Glomerular visceral epithelial cell (primary cell): ENCODE results near the gene NAPSA.

Experiments
- DNase-seq: peaks from one replicate; pipeline ENCODE4 v3.0.0-alpha.2; 2016; ENCODE audit errors: extremely low spot score

The NAPSA gene

GRCh38 chr19:50384685-50385535 lies 19.5 kb upstream of the NAPSA start:
- DNase-seq, result peak; percentile 51

- DNase-seq, result peak; percentile 99
Observed at GRCh38 chr19:50383852-50384684, 18.6 kb upstream of the NAPSA start, which contains the start of gene POLD1. TSS of gene POLD1 (plus strand) at chr19:50384347. CDS start at chr19:50398852, 14,505 bp downstream.

- DNase-seq, result no peak
Observed at GRCh38 chr19:50383001-50383851, 17.8 kb upstream of the NAPSA start.

GRCh38 chr19:50381881-50382729 lies 16.7 kb upstream of the NAPSA start:
- no peak for DNase-seq

- no peak for DNase-seq
Observed at GRCh38 chr19:50380751-50381151, 15.3 kb upstream of the NAPSA start.

GRCh38 chr19:50380137-50380536 lies 14.7 kb upstream of the NAPSA start:
- no peak for DNase-seq

GRCh38 chr19:50379602-50380001 lies 14.2 kb upstream of the NAPSA start:
- no peak for DNase-seq

GRCh38 chr19:50378863-50379236 lies 13.4 kb upstream of the NAPSA start:
- no peak for DNase-seq

GRCh38 chr19:50378169-50378862 lies 12.9 kb upstream of the NAPSA start:
- DNase-seq, result no peak

- DNase-seq, result no peak
Observed at GRCh38 chr19:50377517-50377916, 12.1 kb upstream of the NAPSA start.

GRCh38 chr19:50377051-50377461 lies 11.6 kb upstream of the NAPSA start:
- DNase-seq, result no peak

GRCh38 chr19:50376166-50377050 lies 11.0 kb upstream of the NAPSA start, which contains the start of gene NR1H2:
TSS of gene NR1H2 (plus strand) at chr19:50376457. CDS start at chr19:50377606, 1,149 bp downstream.
- DNase-seq, result peak; percentile 98

- DNase-seq, result no peak
Observed at GRCh38 chr19:50371914-50372475, 6.6 kb upstream of the NAPSA start.

GRCh38 chr19:50368649-50369570 lies 3.5 kb upstream of the NAPSA start:
- DNase-seq, result peak; percentile 85

- no peak for DNase-seq
Observed at GRCh38 chr19:50362656-50363424, 2.6 kb downstream of the NAPSA start.

GRCh38 chr19:50362030-50362412 lies 3.4 kb downstream of the NAPSA start:
- no peak for DNase-seq
